H4 (cell line): ENCODE results near the gene SGCD. TPM values are rescaled to one million over a fixed set of nuclear protein-coding genes. Genes with fewer than 3 reads are reported as not detected.

Source experiments
- DNase-seq: peaks from one replicate; pipeline ENCODE4 v3.0.0-alpha.2; 2015; ENCODE audit warnings: low spot score
- total RNA-seq: library from RNA; depleted of rRNA; stranded (reverse); fragments of >200 nt; shearing (Covaris generic); gene quantifications from 2 replicates; pipeline ENCODE4 v1.2.3, GENCODE V29; 2014

The SGCD gene
- total RNA-seq, 1 experiment from 2014 or later: 0.12 TPM

- no peak for DNase-seq
These were observed 34.6 kb downstream of the SGCD start for GRCh38 chr5:156361436-156362109.

- DNase-seq: no peak
These were observed 36.9 kb downstream of the SGCD start for GRCh38 chr5:156363861-156364260.

- no peak for DNase-seq
These were observed 39.6 kb downstream of the SGCD start for GRCh38 chr5:156366521-156366920.

- peak; percentile 40 for DNase-seq
These were observed 40.6 kb downstream of the SGCD start for GRCh38 chr5:156367597-156367996.

- no peak for DNase-seq
These were observed 49.0 kb downstream of the SGCD start for GRCh38 chr5:156375895-156376495.

GRCh38 chr5:156376751-156377150 lies 49.8 kb downstream of the SGCD start:
- no peak for DNase-seq

GRCh38 chr5:156378159-156378558 lies 51.2 kb downstream of the SGCD start:
- DNase-seq: no peak

- DNase-seq: no peak
These were observed 52.2 kb downstream of the SGCD start for GRCh38 chr5:156379206-156379605.

- no peak for DNase-seq
These were observed 53.9 kb downstream of the SGCD start for GRCh38 chr5:156380848-156381247.

GRCh38 chr5:156383510-156384265 lies 56.7 kb downstream of the SGCD start:
- DNase-seq: no peak

GRCh38 chr5:156385416-156385815 lies 58.5 kb downstream of the SGCD start:
- DNase-seq: no peak

- DNase-seq: no peak
These were observed 60.0 kb downstream of the SGCD start for GRCh38 chr5:156386976-156387375.

GRCh38 chr5:156387391-156387790 lies 60.4 kb downstream of the SGCD start:
- no peak for DNase-seq

GRCh38 chr5:156388233-156388632 lies 61.3 kb downstream of the SGCD start:
- DNase-seq: no peak

GRCh38 chr5:156391139-156391538 lies 64.2 kb downstream of the SGCD start:
- DNase-seq: peak; percentile 17

GRCh38 chr5:156393980-156394379 lies 67.0 kb downstream of the SGCD start:
- DNase-seq: no peak

GRCh38 chr5:156394642-156395305 lies 67.8 kb downstream of the SGCD start:
- DNase-seq: no peak

- DNase-seq: no peak
These were observed 68.3 kb downstream of the SGCD start for GRCh38 chr5:156395306-156395675.

- no peak for DNase-seq
These were observed 69.3 kb downstream of the SGCD start for GRCh38 chr5:156396063-156396829.

- DNase-seq: no peak
These were observed 69.8 kb downstream of the SGCD start for GRCh38 chr5:156396830-156397081.

GRCh38 chr5:156399323-156399722 lies 72.4 kb downstream of the SGCD start:
- no peak for DNase-seq
